ENCODE data around the gene NDUFAF3. TPM values are rescaled to one million over a fixed set of nuclear protein-coding genes. Genes with fewer than 3 reads are reported as not detected.

NDUFAF3 gene
- total and polyA plus RNA-seq, 3 experiments from 2014 or later = 86.3 to 217 (median 88.8) TPM

- H3K4me3 Mint-ChIP-seq = no peak overlapping the region
- no peak overlapping the region for H3K27ac ChIP-seq (ENCODE audit: low read depth, low read length)
- peaks cover 33 to 48% (median 44%) of the 10 kb centered on the region in 3 donors for H3K4me1 Mint-ChIP-seq
- H3K4me1 ChIP-seq (ENCODE audit: insufficient read depth, low read length) = peaks cover 22% of the 10 kb centered on the region
- H3K9me3 ChIP-seq (ENCODE audit: low read length) = no peaks in the 10 kb centered on the region
- no peak for DNase-seq
- H3K36me3 ChIP-seq (ENCODE audit: insufficient read depth, low read length) = no peaks in the 10 kb centered on the region
- POLR2A ChIA-PET = no interaction called here
- H3K9me3 Mint-ChIP-seq = no peaks in the 10 kb centered on the region
- peaks cover 0 to 38% (median 2%) of the 10 kb centered on the region in 3 donors for H3K36me3 Mint-ChIP-seq
- no peaks in the 10 kb centered on the region for H3K27me3 ChIP-seq (ENCODE audit: insufficient read depth, low read length, poor library complexity, severe bottlenecking)
- H3K27me3 Mint-ChIP-seq = no peaks in the 10 kb centered on the region
- H3K27ac Mint-ChIP-seq = peak overlapping the region in 3 of 8 donors; percentile 15 to 96 (median 84)
- no peak overlapping the region for H3K4me3 ChIP-seq (ENCODE audit: low read length)
- CTCF ChIA-PET = interaction anchor here (0.7 to 2.7 kb wide), 3 partner anchors 13 to 36 kb away, joined by 3 to 9 read pairs (median 4); partner anchors contain the start of genes NDUFAF3 and WDR6
These were observed 28.1 kb upstream of the NDUFAF3 start for GRCh38 chr3:48993834-48994233.

DNA sequence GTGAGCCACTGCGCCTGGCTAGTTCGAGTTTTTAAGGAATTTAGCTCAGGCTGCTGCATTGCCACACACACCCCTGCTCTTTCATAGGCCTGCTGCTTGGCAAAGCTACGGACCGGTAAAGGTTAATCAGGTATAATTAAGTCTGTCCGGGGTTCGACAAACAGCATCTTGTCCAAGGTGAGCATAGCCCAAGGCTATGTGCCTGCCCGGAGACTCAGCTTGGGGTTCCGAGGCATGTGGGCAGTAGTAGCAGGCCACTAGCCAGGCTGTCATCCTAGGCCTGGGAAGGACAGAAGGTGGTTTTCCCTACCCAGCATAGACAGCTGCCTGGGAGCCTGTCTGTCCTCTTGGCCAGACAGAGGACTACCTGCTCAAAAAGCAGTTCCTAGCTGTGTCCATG lies 25.3 kb upstream of the NDUFAF3 start:
- Histone ChIP-seq H3K36me3 (ENCODE audit: insufficient read depth, low read length) (no peaks in the 10 kb centered on the region), H3K27me3 (ENCODE audit: insufficient read depth, low read length, poor library complexity, severe bottlenecking) (no peaks in the 10 kb centered on the region), H3K27ac (ENCODE audit: low read depth, low read length) (no peak overlapping the region), H3K9me3 (ENCODE audit: low read length) (no peaks in the 10 kb centered on the region), H3K4me1 (ENCODE audit: insufficient read depth, low read length) (peaks cover 6% of the 10 kb centered on the region), H3K4me3 (ENCODE audit: low read length) (no peak overlapping the region)
- Mint-ChIP-seq H3K36me3 (peaks cover 0 to 29% (median 2%) of the 10 kb centered on the region in 3 donors), H3K9me3 (no peaks in the 10 kb centered on the region), H3K27ac (no peak overlapping the region), H3K27me3 (no peaks in the 10 kb centered on the region), H3K4me1 (peaks cover 19 to 29% (median 27%) of the 10 kb centered on the region in 3 donors), H3K4me3 (no peak overlapping the region)
- ChIA-PET POLR2A (interaction anchor here (0.9 to 2.3 kb wide), 2 partner anchors 11 to 25 kb away, joined by 4 to 7 read pairs; partner anchors contain the start of genes NDUFAF3 and WDR6), CTCF (interaction anchor here (0.9 to 2.7 kb wide), 2 partner anchors 9 to 10 kb away, joined by 3 to 9 read pairs; partner anchors contain the start of gene WDR6)
- no peak for DNase-seq

DNA sequence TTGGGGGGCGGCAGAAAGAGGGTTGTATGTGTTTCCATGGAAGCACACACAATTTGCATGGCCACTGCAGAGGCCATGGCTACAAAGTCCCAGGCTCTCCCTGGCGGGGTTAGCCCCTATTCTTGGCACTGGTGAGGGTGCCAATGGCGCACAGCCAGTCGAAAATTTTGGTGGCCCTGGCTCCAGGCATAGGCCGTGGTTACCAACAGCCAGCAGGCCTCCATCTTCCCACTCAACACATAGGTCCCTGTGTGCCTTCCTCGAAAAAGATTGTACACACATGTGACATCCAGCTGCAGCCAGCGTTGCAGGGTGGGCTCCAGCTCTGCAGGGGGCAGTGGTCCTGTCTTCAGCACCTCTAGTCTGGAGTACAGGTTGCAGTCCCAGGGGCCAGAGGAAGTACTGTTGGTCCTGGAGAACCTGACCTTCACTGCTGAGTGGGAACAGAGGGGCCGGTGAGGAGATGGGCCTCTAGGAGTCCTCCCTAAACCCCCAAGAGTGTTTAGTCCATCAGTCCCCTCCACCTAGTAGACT lies 24.8 kb upstream of the NDUFAF3 start:
- POLR2A ChIA-PET = interaction anchor here (2.3 kb wide), 1 partner anchor 10 kb away, joined by 7 read pairs; the partner anchor contains the start of gene WDR6
- no peaks in the 10 kb centered on the region for H3K27me3 Mint-ChIP-seq
- H3K4me3 Mint-ChIP-seq = no peak overlapping the region
- H3K27ac ChIP-seq (ENCODE audit: low read depth, low read length) = no peak overlapping the region
- no peak overlapping the region for H3K4me3 ChIP-seq (ENCODE audit: low read length)
- DNase-seq = no peak
- H3K9me3 Mint-ChIP-seq = no peaks in the 10 kb centered on the region
- H3K4me1 Mint-ChIP-seq = peaks cover 14 to 23% (median 21%) of the 10 kb centered on the region in 3 donors
- H3K4me1 ChIP-seq (ENCODE audit: insufficient read depth, low read length) = peaks cover 1% of the 10 kb centered on the region
- peak overlapping the region in 3 of 8 donors; percentile 7 to 71 (median 55) for H3K27ac Mint-ChIP-seq
- no peaks in the 10 kb centered on the region for H3K27me3 ChIP-seq (ENCODE audit: insufficient read depth, low read length, poor library complexity, severe bottlenecking)
- peaks cover 0 to 27% (median 2%) of the 10 kb centered on the region in 3 donors for H3K36me3 Mint-ChIP-seq
- no peaks in the 10 kb centered on the region for H3K9me3 ChIP-seq (ENCODE audit: low read length)
- no peaks in the 10 kb centered on the region for H3K36me3 ChIP-seq (ENCODE audit: insufficient read depth, low read length)
- CTCF ChIA-PET = no interaction called here

DNA sequence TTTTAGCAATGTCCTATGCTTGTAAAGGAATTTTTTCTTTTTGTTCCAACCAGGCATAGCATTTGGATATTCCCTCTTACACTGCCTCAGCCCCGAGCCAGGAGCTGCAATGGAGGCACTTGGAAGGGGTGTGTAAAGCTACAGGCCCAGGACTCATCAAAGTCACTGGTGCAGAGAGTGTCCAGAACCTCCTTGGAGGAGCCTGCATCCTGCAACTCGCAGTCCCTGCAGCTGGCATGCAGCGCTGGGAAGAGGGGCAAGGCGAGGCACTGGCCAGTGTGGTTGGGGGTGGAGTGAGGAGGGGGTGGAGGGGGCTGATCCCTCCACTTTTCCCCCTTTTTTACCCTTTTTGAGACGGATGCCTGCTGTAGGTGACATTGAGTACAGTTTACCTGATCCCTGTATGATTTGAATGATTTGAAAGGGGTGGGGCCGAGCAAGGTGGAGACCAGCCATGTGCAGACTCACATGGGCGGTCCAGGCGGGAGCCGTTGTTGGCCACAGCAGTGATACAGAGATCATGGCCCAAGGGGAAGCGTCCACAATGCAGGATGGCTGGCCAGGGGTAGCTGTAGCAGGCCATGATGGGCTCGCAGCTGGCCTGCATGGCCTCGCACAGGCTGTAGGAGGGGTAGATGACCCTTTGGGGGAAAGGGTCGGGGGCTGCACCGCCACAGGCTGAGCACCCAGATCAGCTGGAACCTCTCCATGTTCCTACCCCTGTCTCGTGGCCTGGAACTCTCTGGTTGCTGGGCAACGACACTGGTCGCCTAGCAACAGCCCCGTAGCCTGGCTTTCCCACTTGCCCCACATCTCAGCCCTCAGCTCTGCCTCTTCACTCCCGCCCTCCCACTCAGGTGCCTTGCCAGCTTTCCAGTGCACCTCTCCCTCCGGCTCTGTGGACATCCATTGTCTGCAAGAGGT lies 23.9 kb upstream of the NDUFAF3 start:
- DNase-seq = no peak
- Mint-ChIP-seq H3K27ac (peak overlapping the region in 4 of 8 donors; percentile 7 to 71 (median 62)), H3K27me3 (no peaks in the 10 kb centered on the region), H3K4me1 (peaks cover 14 to 22% (median 20%) of the 10 kb centered on the region in 3 donors), H3K9me3 (no peaks in the 10 kb centered on the region), H3K4me3 (no peak overlapping the region), H3K36me3 (peaks cover 0 to 27% (median 3%) of the 10 kb centered on the region in 3 donors)
- H3K9me3 ChIP-seq (ENCODE audit: low read length) = no peaks in the 10 kb centered on the region
- H3K36me3 ChIP-seq (ENCODE audit: insufficient read depth, low read length) = no peaks in the 10 kb centered on the region
- no peaks in the 10 kb centered on the region for H3K4me1 ChIP-seq (ENCODE audit: insufficient read depth, low read length)
- no peaks in the 10 kb centered on the region for H3K27me3 ChIP-seq (ENCODE audit: insufficient read depth, low read length, poor library complexity, severe bottlenecking)
- no peak overlapping the region for H3K4me3 ChIP-seq (ENCODE audit: low read length)
- CTCF ChIA-PET = interaction anchor here (1.0 to 2.7 kb wide), 3 partner anchors 9 to 13 kb away, joined by 3 to 10 read pairs (median 6); partner anchors contain the start of gene WDR6
- no peak overlapping the region for H3K27ac ChIP-seq (ENCODE audit: low read depth, low read length)
- POLR2A ChIA-PET = interaction anchor here (2.3 kb wide), 1 partner anchor 10 kb away, joined by 7 read pairs; the partner anchor contains the start of gene WDR6

DNA sequence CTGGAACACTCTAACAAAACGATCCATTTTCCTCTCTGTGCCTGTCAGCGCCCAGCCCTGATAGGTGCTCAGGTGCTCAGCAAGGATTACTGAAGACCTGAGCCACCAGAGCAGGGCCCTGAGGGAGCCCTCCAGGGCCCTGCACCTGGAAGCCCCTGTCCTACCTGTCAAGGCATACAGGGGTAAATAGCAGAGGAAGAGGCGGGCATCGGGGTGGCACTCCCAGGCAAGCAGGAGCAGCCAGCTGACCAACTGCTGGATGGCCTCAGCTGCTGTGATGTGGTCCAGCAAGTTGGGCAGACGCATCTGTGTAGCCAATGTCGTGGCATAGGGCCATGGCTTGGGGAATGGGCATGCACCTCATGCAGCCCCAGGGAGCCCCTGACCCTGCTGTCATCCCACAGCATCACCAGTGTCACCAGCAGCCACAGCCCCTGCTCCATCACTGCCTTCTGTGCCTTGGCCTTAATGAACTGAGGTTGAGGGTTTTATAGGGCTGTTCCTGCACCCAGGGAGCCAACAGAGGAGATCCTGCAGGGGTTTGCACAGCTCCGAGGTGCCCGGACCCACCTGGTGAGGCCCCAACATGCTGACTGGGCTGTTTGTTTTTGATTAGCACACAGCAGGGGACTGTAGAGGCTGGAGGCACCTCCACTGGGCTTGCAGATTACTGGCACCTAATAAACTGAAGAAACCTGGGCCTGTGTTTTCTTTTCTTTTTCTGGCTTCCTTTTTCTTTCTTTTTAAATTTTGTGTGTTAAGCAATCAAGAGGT lies 22.6 kb upstream of the NDUFAF3 start:
- POLR2A ChIA-PET = no interaction called here
- peak overlapping the region in 5 of 8 donors; percentile 30 to 60 (median 47) for H3K27ac Mint-ChIP-seq
- no peak overlapping the region for H3K4me3 ChIP-seq (ENCODE audit: low read length)
- peaks cover 0 to 20% (median 3%) of the 10 kb centered on the region in 3 donors for H3K36me3 Mint-ChIP-seq
- no peaks in the 10 kb centered on the region for H3K4me1 ChIP-seq (ENCODE audit: insufficient read depth, low read length)
- H3K4me1 Mint-ChIP-seq = peaks cover 8 to 10% (median 9%) of the 10 kb centered on the region in 3 donors
- no peak for DNase-seq
- no peaks in the 10 kb centered on the region for H3K9me3 ChIP-seq (ENCODE audit: low read length)
- CTCF ChIA-PET = interaction anchor here (1.0 to 2.7 kb wide), 3 partner anchors 11 to 23 kb away, joined by 3 to 10 read pairs (median 4); partner anchors contain the start of gene NDUFAF3
- no peaks in the 10 kb centered on the region for H3K36me3 ChIP-seq (ENCODE audit: insufficient read depth, low read length)
- no peaks in the 10 kb centered on the region for H3K9me3 Mint-ChIP-seq
- H3K27me3 Mint-ChIP-seq = no peaks in the 10 kb centered on the region
- H3K4me3 Mint-ChIP-seq = no peak overlapping the region
- no peak overlapping the region for H3K27ac ChIP-seq (ENCODE audit: low read depth, low read length)
- H3K27me3 ChIP-seq (ENCODE audit: insufficient read depth, low read length, poor library complexity, severe bottlenecking) = no peaks in the 10 kb centered on the region

DNA sequence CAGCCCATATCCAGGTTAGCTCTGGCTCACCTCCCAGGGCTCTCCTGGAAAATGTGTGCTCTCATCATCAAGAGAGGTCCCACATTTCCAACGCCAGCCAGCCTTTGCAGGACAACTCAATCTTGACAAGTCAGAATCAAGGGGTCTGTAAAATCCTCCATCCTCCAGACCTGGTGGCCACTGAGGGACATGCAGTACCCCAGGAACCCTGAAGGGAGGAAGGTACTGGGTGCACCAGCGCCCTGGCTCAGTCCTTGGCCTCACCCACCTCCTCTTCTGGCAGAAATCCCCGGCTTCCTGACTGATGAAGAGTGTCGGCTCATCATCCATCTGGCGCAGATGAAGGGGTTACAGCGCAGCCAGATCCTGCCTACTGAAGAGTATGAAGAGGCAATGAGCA lies 20.8 kb upstream of the NDUFAF3 start:
- Mint-ChIP-seq H3K9me3 (no peaks in the 10 kb centered on the region), H3K36me3 (peaks cover 0 to 7% (median 1%) of the 10 kb centered on the region in 3 donors), H3K27ac (peak overlapping the region in 3 of 8 donors; percentile 63 to 94 (median 64)), H3K4me3 (peak overlapping the region in 1 of 7 donors; percentile 50), H3K27me3 (no peaks in the 10 kb centered on the region), H3K4me1 (peaks cover under 1 to 5% (median under 1%) of the 10 kb centered on the region in 3 donors)
- Histone ChIP-seq H3K36me3 (ENCODE audit: insufficient read depth, low read length) (no peaks in the 10 kb centered on the region), H3K4me3 (ENCODE audit: low read length) (no peak overlapping the region), H3K27ac (ENCODE audit: low read depth, low read length) (no peak overlapping the region), H3K4me1 (ENCODE audit: insufficient read depth, low read length) (peaks cover under 1% of the 10 kb centered on the region), H3K9me3 (ENCODE audit: low read length) (no peaks in the 10 kb centered on the region), H3K27me3 (ENCODE audit: insufficient read depth, low read length, poor library complexity, severe bottlenecking) (no peaks in the 10 kb centered on the region)
- DNase-seq = no peak
- POLR2A ChIA-PET = no interaction called here
- CTCF ChIA-PET = interaction anchor here (1.0 to 1.8 kb wide), 2 partner anchors 13 kb away, joined by 4 to 6 read pairs; no protein-coding TSS in a partner anchor

Measured in CD8-positive, alpha-beta memory T cell (primary cell).